NCI-H146 treated with DMSO at 0.1 percent for 48 hours (cell line): ENCODE data around the gene MAP3K5.
"Not testable (repeated sequence)": the region's sequence is repeated elsewhere in the genome, so short reads cannot be mapped to it uniquely, and the experiment has no call there.

ENCODE experiments used
- DNase-seq: peaks from one replicate; lab custom pipeline; 2025; ENCODE audit not compliant: unreplicated experiment; lab: John Stamatoyannopoulos, UW

MAP3K5 gene

DNA sequence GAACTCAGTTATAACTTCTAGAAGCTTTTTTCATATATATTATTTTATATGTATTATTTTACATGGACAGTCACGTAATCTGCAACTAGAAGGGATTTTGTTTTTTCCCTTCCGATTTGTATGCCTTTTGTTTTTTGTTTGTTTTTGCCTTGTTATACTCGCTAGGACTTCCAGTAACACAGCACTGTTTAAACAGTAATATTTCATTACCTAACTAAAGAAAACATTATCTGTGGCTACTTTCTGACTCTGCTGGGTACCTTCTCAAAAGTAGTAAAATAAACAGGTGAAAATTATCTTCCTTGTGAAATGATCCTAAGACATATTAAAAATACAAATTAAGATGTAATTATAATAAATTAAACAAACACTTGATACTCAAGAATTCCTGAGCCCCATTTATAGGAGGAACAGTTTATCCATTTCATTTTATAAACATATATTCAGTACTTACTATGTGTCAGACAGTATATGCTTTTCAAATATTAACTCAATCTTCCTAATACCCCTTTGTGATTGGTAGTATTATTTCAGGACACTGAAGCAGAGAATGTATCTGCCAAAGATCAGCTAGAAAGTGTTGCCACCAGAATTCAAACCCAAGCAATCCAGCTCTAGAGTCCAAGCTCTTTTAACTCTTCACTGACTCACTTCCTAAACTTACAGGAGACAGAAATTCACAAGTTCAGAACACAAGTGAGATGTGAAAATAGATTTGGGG is 65.3 kb downstream of the MAP3K5 start:
- DNase-seq: peak; percentile 57

GRCh38 chr6:136725124-136725523 is 67.2 kb downstream of the MAP3K5 start:
- no peak for DNase-seq

- DNase-seq: no peak
Observed at GRCh38 chr6:136723780-136724179, 68.5 kb downstream of the MAP3K5 start.

DNA sequence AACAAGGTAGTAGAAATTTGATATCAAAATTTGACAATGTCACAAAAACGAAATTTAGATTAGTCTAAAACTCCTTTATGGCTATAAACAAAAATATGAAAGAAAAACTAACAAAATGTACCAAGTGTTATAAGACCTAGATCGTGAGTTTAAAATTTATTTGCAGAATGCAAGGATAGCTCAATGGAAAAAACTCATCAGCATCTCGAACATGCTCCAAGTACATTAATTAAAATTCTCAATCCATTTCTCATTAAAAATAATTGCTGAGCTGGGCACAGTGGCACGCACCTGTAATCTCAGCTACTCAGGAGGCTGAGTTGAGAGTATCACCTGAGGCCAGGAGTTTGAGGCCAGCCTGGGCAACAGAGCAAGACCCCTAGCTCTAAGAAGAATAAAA is 70.8 kb downstream of the MAP3K5 start:
- DNase-seq: no peak

DNA sequence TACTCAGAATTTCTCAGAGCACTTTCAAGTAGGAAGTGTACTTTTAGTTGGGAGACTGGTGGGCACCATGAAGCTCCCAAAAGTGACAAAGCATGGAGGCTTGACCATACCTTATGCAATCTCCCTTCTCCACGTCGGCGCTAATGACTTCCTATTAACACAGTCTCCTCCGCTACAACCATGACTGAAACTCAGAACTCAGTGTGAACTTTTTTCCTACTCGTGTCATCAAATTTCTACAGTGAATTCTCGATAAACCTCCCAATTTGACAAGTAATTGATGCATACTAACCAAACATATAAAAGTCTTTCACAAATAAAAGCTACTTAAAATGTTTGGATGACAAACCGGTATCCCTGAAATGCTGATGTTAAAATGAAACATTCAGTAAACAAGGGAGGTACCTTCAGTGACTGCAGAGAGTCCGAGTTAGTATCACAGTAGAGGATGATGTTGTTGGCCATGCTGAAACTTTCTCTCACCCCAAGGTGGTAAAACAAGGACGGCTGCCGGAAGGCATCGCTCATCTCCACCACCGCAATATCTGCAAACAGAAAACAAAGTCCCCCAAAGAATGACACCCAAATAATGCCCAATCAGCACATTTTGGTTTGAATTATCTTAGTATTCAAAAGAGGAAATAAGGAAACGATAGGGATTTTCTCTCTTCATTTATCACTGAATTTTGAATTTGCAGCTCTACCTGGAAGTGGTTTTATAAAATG is 72.1 kb downstream of the MAP3K5 start:
- no peak for DNase-seq

DNA sequence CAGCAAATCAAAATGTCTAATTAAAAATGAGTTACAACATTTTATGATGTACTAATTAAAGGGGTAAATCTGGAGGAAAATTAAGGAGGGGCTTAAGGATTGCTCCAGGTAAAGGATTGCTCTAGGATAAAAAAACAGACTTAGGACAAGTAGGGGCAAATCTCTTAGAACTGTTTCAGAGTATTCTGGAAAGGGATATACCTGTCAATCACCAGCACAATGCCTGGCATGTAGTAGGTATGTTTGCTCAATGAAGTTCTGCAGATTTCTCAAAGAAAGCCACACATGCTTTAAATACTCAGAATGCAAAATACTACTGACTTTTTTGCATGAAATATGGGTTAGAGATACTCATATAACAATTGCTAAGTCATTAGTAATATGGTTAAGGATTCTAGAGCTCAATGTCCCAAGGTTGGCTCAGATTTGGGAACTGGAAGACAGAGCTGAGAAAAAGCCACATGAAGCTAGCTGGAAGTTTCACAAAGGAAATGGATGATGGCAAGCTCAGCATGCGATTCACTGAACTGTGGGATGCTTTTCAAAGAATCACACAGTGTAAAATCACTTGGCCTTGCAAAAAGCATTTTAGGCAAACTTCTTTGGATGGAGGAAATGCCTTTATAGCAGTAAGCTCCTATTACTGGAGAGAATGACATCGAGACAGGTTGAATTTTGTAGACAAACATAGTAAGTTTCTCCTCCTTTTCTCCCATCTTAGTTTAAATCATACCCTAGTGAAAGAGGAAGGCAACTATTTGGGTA is 72.8 kb downstream of the MAP3K5 start:
- no peak for DNase-seq

- no peak for DNase-seq
Observed at GRCh38 chr6:136718476-136718875, 73.8 kb downstream of the MAP3K5 start.

- DNase-seq: no peak
Observed at GRCh38 chr6:136717716-136717990, 74.6 kb downstream of the MAP3K5 start.

GRCh38 chr6:136716917-136717715 is 75.2 kb downstream of the MAP3K5 start:
- DNase-seq: no peak

- not testable (repeated sequence) for DNase-seq
Observed at GRCh38 chr6:136712642-136713041, 79.6 kb downstream of the MAP3K5 start.

- DNase-seq: no peak
Observed at GRCh38 chr6:136711644-136712043, 80.6 kb downstream of the MAP3K5 start.

- no peak for DNase-seq
Observed at GRCh38 chr6:136710877-136711552, 81.3 kb downstream of the MAP3K5 start.

DNA sequence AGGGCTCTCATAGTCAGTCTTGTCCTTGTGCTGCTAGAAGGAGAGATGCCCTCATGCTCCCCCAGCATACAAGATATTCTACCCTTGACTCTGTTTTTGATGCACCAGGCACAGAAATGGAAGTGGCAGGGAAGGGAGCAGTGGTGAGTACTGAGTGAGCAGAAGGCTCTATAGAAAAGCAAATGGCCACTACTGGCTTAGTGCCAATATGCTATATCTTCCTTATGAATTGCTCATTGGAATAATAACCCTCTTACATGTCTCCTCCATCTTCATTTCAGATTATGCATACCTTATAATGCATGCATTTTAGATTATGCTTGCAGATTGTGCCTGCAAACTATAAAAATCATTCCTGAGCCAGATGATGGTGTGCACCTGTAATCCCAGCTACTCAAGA is 82.8 kb downstream of the MAP3K5 start:
- no peak for DNase-seq

DNA sequence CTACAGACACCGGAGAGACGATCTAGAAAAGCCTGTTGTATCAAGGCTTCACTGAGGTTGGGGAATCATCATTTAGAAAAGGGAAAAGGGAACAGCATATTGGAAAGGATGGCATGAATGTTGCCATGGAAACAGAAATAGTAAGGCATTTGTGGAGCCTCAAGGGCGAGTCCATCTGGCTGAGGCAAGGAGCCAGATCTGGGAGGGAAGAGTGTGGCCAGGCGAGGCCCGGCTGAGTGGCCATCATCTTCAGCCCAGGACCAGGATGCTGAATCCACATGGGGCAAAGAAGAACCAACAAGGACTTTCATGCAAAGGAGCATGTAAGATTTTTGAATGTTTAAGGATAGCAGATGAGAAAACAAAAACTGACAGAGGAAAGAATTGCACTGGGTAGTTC is 85.8 kb downstream of the MAP3K5 start:
- no peak for DNase-seq

GRCh38 chr6:136703331-136703865 is 88.9 kb downstream of the MAP3K5 start:
- peak; percentile 97 for DNase-seq

DNA sequence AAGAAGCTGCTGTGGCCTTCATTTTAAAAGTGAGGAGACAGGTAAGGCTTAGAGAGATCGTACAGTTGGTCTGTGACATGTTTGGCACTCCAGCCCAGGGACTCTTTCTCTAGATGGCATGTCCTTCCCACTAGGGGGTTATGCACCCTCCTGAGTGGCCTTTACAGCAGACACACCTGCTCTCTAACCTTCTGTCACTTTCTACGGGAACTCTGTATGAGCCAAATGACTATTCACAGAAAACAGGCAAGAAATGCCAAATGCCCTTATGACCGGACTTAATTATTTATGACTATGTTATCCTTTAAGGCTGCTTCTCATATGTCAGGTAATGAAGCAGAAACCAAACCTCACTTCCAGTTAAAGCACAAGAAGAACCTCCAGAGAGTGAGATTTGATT is 91.2 kb downstream of the MAP3K5 start:
- peak; percentile 98 for DNase-seq

DNA sequence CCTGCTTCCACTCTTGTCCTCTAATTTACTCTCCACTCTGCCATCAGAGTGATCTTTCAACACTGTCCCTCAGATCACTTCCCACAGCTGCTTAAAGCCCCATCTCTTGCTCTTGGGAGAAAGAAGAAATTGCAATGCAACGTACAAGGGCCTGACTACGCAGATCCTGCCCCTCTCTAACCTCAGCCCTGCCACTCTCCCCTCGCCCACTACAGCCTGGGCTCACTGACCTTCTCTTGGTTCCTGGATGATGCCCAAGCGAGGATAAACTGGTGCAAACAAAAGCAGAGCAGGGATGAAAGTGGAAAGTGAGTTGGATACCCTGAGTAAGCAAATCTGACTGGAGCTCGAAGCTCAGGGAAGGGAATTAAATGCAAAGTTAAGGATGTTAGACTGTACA is 92.9 kb downstream of the MAP3K5 start:
- no peak for DNase-seq

DNA sequence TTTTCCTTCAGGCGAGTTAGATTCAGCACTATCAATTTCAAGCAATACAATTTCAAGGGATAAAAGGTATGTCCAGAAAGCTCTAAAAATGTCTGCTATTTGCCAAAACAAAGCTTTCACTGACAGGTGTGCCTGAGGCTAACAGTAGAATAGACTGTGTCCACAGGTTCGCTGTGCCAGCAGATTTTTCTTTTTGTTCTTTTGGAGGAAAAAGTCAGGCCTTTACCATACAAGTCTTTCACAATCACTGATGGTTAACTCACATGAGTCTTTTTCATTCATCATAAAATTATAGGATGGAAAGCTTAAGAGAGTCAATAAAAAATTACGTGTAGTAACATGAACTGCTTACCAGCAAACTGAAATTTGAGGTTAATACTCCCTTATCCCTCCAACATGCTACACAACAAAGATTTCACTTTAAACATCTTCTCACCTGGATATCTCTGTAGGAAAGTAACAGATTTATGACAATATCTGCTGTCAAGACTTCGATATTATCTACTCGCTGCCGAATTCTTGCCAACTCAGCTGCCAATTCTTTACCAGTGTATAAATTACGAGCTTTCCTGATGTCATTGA is 95.4 kb downstream of the MAP3K5 start:
- DNase-seq: peak; percentile 71

GRCh38 chr6:136696238-136696637 is 96.0 kb downstream of the MAP3K5 start:
- DNase-seq: no peak

- no peak for DNase-seq
Observed at GRCh38 chr6:136695412-136695811, 96.9 kb downstream of the MAP3K5 start.
